Muscle of arm (tissue), 14 donors: ENCODE results near the gene ARHGAP29. TPM values are rescaled to one million over a fixed set of nuclear protein-coding genes. Genes with fewer than 3 reads are reported as not detected.

ENCODE experiments used
- DNase-seq: peaks from one replicate; pipeline ENCODE4 v3.0.0-alpha.2; 2013
- long read RNA-seq, 11 donors: transcript quantifications; one replicate each; lab custom pipeline, GENCODE V29; 2026
- polyA plus RNA-seq, 12 donors: library from polyadenylated mRNA; unstranded; fragments of 120-200 nt; gene quantifications; one replicate each; pipeline ENCODE4 v1.2.1, GENCODE V29; 2013; ENCODE audit not compliant: insufficient read length in 12 of 12

Gene ARHGAP29, protein sequence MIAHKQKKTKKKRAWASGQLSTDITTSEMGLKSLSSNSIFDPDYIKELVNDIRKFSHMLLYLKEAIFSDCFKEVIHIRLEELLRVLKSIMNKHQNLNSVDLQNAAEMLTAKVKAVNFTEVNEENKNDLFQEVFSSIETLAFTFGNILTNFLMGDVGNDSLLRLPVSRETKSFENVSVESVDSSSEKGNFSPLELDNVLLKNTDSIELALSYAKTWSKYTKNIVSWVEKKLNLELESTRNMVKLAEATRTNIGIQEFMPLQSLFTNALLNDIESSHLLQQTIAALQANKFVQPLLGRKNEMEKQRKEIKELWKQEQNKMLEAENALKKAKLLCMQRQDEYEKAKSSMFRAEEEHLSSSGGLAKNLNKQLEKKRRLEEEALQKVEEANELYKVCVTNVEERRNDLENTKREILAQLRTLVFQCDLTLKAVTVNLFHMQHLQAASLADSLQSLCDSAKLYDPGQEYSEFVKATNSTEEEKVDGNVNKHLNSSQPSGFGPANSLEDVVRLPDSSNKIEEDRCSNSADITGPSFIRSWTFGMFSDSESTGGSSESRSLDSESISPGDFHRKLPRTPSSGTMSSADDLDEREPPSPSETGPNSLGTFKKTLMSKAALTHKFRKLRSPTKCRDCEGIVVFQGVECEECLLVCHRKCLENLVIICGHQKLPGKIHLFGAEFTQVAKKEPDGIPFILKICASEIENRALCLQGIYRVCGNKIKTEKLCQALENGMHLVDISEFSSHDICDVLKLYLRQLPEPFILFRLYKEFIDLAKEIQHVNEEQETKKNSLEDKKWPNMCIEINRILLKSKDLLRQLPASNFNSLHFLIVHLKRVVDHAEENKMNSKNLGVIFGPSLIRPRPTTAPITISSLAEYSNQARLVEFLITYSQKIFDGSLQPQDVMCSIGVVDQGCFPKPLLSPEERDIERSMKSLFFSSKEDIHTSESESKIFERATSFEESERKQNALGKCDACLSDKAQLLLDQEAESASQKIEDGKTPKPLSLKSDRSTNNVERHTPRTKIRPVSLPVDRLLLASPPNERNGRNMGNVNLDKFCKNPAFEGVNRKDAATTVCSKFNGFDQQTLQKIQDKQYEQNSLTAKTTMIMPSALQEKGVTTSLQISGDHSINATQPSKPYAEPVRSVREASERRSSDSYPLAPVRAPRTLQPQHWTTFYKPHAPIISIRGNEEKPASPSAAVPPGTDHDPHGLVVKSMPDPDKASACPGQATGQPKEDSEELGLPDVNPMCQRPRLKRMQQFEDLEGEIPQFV
- polyA plus RNA-seq, result 10 to 100 TPM in 11 of 12 donors, not detected in 1; 31.9 to 61.5 (median 50.9) TPM
- long read RNA-seq, donor 1, result 0 reads
- long read RNA-seq, donor 2, full-length matches to known transcripts, result 5 of 5 reads
- long read RNA-seq, donor 2, partial matches to known transcripts, result 0 of 5 reads
- long read RNA-seq, donor 2, other reads (novel, unspliced or antisense), result 0 of 5 reads
- long read RNA-seq, donor 3, result 0 reads
- long read RNA-seq, donor 4, partial matches to known transcripts, result 0 of 2 reads
- long read RNA-seq, donor 4, other reads (novel, unspliced or antisense), result 0 of 2 reads
- long read RNA-seq, donor 5, full-length matches to known transcripts, result 7 of 18 reads
- long read RNA-seq, donor 5, partial matches to known transcripts, result 11 of 18 reads
- long read RNA-seq, donor 5, other reads (novel, unspliced or antisense), result 0 of 18 reads
- long read RNA-seq, donor 6, full-length matches to known transcripts, result 2 of 2 reads
- long read RNA-seq, donor 6, partial matches to known transcripts, result 0 of 2 reads
- long read RNA-seq, donor 6, other reads (novel, unspliced or antisense), result 0 of 2 reads
- long read RNA-seq, donor 7, full-length matches to known transcripts, result 1 of 1 reads
- long read RNA-seq, donor 7, partial matches to known transcripts, result 0 of 1 reads
- long read RNA-seq, donor 7, other reads (novel, unspliced or antisense), result 0 of 1 reads
- long read RNA-seq, donor 8, full-length matches to known transcripts, result 7 of 7 reads
- long read RNA-seq, donor 8, partial matches to known transcripts, result 0 of 7 reads
- long read RNA-seq, donor 8, other reads (novel, unspliced or antisense), result 0 of 7 reads
- long read RNA-seq, donor 9, result 0 reads
- long read RNA-seq, donor 10, full-length matches to known transcripts, result 7 of 7 reads
- long read RNA-seq, donor 10, partial matches to known transcripts, result 0 of 7 reads
- long read RNA-seq, donor 10, other reads (novel, unspliced or antisense), result 0 of 7 reads
- long read RNA-seq, donor 11, full-length matches to known transcripts, result 4 of 4 reads
- long read RNA-seq, donor 11, partial matches to known transcripts, result 0 of 4 reads
- long read RNA-seq, donor 11, other reads (novel, unspliced or antisense), result 0 of 4 reads

DNA sequence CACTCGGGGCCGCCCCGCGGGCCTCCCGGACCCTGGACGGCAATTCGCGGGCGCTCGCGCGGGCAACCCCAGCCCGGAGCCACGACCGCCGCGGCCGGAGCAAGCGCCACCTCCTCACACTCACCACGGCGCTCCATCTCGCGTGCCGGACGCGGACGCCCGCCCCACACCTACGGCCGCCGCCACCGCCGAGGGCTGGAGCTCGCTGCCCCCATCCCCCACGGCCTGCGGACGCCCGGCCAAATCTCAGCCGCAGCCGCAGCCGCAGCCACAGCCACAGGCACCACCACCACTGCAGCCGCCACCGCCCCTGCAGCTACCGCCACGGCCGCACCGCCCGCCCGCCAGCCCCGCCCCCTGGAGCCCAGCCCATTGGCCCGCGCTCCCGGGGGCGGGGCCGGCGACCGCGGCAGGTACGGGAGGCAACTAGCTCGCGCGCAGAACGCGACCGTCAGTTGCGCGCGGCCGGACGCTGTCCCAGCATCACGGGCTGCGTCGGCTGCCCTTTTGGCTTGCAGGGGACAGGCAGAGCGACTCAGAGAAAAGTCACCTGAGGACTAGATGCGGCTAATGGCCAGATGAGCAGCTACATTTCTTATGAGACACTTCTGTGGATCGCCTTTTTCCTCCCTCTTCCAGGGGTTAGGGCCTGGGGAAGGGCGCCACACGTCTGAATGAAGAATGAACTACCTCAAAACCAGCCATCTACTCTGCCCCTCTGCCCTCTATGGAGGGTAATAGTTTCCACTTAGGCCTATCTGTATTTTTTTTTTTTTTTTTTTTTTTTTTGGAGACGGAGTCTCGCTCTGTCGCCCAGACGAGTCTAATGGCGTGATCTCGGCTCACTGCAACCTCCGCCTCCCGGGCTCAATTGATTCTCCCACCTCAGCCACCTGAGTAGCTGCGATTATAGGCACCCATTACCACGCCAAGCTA lies at the start of gene ARHGAP29:
Gene ARHGAP29, minus strand, starts transcription at position 294 of the 936 bp plus-strand sequence. CDS start 5,973 bp downstream, outside the sequence.
- DNase-seq, result peak; percentile 57

DNA sequence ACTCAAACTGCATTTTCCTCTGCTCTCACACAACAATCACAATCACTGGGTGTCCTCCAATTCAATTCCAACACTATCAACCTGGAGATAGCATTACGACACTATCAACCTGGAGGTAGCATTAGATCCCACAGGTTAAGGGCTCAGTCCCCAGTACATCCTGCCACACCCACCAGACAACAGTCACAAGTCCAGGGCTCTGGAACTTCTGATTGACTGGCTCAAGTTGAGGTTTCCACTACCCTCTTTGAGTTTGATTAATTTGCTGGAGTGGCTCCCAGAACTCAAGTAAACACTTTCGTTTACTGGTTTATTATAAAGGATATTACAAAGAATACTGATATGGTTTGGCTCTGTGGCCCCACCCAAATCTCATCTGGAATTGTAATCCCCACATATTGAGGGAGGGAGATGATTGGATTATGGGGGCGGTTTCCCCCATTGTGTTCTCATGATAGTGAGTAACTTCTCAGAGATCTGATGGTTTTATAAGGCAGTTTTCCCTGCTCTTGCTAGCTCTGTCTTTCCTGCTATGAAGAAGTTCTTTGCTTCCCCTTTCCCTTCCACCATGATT lies 49.6 kb upstream of the ARHGAP29 start:
- DNase-seq, result no peak

DNA sequence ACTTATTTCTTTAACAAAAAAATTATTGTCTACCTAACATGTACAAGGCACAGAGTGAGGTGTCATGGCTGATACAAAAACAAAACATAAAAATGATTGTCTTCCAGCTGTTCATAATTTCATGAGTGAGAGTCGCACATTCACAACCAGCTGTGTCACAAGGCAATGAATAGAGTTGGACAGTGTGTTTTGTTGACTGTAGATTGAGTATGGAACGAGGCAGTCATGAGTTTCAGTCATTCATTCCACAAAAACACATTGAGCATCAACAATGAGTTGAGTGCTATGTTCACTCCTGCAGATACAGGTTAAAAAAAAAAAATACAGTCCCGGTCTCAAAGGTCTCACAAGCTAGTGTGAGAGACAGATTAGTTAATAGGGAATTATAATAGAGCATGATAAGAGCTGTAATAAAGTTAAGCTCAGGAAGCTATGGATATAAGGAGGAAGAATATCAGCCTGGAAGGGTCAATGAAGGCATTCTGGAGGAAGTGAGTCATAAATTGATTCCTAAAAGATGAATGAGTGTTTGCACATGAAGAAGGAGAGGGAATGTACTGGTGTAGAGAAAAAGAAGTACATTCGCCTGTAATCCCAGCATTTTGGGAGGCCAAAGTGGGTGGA lies 47.8 kb upstream of the ARHGAP29 start:
- no peak for DNase-seq

DNA sequence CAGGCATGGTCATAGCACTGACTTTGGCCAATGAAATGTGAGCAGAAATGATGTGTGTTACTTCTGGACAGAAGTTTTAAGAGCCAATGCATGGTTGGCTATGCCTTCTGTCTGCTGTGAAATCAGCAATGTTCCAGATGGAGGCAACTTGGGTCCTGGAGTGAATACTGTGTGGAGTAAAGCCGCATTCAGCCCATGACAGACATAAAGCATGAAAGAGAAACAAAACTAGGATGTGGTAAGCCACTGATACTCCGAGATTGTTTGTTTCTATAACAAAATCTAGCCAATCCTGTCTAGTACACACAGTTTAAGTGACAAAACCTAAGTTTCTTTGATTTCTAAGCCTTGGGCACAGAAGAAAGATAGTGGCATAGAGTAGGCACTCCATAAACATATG lies 47.1 kb upstream of the ARHGAP29 start:
- no peak for DNase-seq

DNA sequence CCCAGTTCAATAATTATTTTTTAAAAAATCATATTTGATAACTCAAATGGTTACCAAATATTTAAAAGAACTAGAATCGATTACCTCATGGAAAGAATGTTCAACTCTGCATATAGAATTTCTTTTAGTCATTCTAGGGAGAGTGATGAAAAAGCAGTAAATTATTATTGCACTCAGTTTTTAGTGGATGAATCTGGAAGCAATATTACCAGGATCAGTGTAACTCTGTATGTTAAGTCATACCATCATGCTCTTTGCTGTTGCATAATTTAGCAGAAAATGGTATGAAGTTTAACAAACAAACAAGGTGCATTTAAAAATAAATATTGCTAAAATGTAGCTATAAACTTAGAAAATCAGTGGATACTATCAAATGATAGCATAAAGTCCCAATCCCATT lies 46.1 kb upstream of the ARHGAP29 start:
- DNase-seq, result no peak

DNA sequence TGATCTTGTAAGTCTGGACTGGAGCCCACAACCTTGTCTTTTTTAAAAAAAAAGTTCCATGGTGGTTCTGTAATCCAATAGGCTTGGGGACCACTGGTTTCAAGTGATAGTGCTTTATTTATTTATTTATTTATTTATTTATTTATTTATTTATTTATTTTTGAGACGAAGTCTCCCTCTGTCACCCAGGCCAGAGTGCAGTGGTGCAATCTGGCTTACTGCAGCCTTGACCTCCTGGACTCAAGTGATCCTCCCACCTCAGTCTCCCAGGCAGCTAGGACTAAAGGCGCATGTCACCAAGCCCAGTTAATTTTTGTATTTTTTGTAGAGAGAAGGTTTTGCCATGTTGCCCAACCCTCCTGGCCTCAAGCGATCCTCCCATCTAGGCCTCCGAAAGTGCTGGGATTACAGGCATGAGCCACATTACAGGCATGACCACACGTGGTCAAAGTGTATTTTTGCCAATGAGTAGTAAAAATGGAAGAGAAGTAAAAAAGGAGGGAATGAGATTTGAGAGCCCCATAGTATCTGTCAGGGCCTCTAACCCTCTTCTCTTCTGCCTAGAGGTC lies 44.8 kb upstream of the ARHGAP29 start:
- DNase-seq, result no peak

DNA sequence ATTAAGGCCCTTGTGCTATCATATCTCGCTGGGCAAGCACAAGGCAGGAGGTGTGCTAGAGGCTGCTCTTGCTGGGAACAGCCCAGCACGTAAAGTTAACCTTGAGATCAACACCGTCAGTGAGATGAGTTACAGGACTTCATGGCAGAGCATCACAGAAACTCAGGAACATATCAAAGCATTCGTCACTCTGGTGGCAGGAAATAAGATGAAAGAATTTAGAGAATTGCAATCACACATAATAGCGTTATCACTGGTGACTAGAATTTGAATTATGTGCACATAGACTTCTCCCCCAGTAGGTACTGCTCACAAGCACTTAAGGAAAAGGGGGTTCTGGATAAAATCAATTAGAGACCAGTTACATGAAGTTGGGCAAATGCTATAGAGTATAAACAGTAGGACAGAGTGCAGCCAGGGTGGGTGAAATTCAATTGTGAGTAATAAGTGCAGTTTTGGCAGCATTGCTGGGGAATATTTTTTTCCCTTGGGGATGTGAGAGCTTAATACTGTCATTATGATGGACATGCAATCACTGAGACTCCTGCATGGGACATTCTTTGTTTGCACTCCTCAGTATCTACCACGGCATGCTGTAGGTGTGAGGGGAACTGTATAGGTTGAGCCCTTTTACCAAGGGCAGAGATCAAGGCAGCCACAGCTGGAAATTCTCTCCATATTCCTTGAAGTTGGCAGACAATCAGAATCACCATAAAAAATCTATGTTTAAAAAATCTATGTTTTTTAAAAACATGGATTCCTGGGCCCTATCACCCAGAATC lies 44.2 kb upstream of the ARHGAP29 start:
- no peak for DNase-seq

DNA sequence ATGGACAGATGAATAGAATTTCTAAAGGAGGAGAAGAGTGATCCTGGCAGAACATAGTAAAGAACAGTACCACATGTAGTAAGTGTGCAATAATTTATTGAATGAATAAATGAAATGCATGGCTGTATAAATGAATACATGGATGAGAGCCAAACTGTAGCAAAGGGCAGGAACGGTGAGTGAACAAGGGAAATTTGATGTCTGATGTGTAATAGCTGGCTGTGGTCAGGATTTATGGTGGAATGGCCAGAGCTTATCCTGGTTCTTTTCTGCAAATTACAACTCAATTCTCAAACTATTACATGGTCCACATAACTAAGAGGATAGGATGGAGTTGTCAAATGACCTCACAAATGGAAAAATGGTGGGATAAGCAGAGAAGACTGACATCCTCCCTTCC lies 43.2 kb upstream of the ARHGAP29 start:
- no peak for DNase-seq

DNA sequence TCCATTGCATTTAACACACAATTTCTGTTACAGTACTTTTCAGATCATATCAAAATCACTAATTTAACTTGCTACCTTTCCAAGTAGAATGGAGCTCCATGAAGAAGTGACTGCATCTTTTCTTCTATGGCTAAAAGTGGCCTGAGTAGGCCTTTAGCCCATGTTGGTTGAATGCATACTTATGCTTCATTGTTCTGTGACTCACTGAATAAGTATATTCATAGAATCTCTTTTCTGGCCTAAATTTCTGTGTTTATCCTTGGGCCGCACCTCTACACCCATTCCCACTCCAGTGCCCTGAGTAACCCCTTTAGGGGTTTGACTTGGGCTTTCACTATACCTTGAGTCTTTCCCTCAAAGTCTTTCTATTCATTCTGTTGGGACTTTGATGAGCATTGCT lies 42.1 kb upstream of the ARHGAP29 start:
- no peak for DNase-seq

DNA sequence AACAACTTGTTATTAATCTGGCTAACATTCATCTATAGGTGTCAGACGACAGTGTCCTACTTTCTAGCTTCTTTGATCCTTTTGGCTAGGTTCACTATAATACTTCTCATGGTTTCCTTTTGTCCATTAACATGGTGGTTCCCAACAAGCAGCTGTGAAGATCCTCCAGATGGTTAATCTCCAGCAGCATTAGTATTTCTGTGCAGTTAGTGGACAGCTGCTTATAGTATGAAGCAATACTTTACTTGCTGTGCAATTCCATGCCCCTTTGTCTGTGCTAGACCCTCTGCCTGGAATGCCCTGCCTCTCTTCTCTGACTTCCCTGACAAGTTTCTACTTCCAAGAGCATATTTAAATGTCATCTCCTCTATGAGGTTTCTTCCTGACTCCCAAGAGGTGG lies 41.7 kb upstream of the ARHGAP29 start:
- DNase-seq, result no peak

DNA sequence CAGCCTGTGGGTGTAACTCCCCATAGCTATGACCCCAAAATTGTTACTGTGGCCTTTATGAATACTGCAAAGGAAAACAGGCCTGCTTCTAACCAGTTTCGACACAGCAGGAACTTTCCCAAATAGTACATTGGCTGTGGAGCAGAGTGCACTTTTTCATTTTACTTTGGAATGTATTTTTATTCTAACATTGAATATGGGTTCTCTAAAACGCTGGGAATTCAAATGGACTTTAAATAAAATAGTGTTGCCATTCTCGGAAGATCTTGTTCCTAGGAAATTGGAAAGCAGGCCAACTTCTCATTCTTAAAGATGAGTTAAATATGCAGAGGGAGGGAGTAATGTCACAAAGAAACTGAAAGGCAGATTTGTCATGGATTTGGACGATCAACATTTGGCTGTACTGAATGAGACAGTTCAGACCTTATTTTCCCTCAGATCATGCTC lies 39.6 kb upstream of the ARHGAP29 start:
- DNase-seq, result peak; percentile 38

DNA sequence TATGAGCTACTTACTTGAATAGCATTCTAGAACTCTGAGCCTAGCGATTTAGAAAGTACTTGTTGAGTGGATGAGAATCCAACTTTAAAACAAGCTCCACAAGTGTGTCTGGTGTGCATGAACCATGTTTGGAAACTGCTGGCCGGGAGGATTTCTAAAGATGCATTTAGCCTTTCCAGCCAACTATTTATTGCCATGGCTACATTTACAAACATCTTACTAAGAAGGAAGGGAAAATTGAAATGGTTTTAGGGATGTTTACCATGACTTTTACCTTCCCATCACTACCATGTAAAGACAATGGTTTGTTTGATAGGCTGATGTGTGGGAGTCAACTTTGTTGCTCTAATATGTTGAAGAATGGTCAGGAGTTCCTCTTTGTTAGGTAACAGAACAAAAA lies 37.7 kb upstream of the ARHGAP29 start:
- no peak for DNase-seq

DNA sequence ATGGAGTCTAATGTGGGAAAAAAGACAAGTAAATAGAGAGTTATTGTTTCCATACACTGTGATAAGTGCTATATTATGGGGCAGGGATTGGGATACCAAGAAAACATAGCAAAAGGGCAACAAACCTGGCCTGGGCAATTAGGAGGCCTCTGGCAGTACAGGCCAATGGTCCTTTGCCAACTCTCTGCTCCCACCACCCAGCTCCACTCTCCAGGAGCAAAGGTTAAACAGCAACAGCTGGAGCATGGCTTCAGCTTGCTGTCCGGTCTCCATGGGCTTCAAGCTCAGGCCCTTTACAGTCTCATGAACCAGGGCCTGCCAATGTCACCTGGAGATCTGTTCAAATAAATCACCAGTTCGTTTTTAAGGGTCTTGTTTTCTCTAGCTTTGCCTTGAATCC lies 37.2 kb upstream of the ARHGAP29 start:
- no peak for DNase-seq

DNA sequence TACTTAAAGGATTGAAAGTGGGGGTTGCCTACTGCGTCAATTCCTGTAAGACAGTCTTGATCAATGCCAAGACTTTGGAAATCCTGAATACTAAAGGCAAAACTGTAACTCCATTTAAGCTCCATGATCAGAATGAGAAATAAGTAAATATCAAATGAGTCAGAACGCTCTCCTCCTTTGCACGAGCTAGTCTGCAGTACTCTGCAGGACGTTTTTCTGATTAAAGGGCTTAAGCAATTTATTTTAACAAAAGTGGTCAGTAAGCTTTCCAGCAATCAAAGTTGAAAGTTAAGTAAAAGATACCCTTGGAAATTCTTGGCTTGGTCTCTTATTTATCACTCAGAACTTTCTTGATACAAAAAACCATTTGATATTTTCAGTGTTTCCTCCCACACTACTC lies 35.7 kb upstream of the ARHGAP29 start:
- DNase-seq, result no peak

DNA sequence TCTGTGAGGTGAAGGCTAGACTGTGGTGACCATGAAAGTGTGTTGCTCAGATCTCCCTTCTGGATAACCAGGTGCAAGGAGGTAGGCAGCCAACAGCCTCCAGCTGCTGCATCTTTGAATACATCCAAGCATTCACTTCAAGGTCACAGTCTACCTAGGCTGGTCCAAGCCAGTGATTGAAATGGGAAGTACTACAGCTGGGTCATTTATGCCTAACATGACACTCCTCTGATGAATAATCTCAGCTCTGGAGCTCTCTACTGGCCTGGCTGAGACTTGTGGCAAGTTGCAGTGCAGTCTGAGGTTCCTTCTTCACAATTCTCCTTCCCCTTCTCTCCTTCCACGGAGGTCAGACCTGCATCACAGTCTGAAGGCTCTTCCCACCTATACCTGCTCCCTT lies 35.0 kb upstream of the ARHGAP29 start:
- DNase-seq, result no peak

DNA sequence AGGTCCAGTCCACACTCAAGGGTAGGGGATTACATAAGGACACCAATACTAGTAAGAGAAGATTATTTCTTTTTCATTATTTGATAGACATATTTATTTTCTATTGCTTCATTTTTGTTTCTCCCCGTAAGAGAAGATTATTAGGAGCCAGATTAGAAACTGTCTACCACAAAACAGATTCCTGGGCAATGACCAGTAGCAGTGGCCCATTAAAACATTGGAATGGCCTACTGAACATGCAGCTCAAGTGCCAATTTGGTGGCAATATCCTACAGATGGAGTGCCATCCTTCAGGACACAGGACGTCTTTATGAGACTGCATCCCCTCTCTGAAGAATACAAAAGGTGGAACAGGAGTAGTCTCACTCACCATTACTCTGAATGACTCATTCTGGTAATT lies 34.0 kb upstream of the ARHGAP29 start:
- no peak for DNase-seq
